ENCODE measurements around the gene LMO4. TPM values are rescaled to one million over a fixed set of nuclear protein-coding genes. Genes with fewer than 3 reads are reported as not detected.

The LMO4 gene
- total and polyA plus RNA-seq, 2 donors (not counting 1 experiment from before 2014, with no cell fraction given), result 35.7 to 46.0 TPM

DNA sequence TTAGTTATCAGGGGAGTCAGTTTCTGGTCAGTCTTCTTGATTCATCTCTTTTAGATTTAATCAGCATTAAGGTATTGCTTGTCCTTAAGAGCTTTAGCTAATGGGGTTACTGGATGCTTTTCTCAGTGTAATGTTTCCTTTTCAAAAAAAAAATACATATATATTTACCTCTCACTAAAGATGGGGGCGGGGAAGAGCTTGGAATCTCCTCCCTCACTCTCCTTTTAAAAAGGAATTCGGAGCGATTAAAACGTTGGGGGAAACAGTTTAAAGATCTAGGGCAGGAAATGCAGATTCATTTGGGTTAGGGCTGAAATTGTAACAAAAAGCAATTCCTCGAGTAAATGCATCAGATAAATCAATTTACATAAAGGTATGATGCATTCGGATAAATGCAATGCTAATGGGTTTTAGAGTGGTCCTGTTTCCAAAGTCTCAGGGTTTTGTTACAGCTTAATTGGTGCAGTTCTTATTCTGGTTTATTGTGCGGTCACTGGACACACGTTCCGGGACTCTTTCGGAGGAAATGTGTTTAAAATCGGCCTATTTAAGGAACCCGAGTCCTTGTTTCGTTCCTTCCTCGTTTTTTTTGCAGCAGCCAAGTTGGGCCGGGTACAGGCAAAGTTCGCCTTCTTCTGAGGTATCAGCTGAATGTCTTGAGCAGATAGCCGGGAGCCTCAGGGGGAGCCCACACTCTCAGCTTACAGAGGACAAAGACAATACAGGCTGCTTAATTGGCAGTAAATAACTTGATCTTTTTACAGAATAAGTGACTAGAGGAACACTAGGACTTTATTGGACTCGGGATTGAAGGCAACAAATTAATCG lies 1.6 kb downstream of the LMO4 start:
- Mint-ChIP-seq H3K4me1 (peaks cover 68% of the 10 kb centered on the region), H3K4me3 (peak overlapping the region; percentile 83), H3K9me3 (ENCODE audit: insufficient read depth) (no peaks in the 10 kb centered on the region), H3K27ac (peak overlapping the region; percentile 99), H3K27me3 (no peaks in the 10 kb centered on the region)
- 0% methylated on average over 12 of the region's 19 CpGs for WGBS (ENCODE audit: insufficient coverage)
- Histone ChIP-seq H3K79me2 (ENCODE audit: control insufficient read depth, insufficient read depth, low read length) (peaks cover 20% of the 10 kb centered on the region), H3K4me3 (ENCODE audit: control extremely low read depth in 1 of 5, extremely low read depth in 1 of 5, insufficient read depth in 1 of 5, low read depth in 2 of 5, low read length in 4 of 5) (peak overlapping the region; percentile 71 to 93 (median 76)), H2AFZ (ENCODE audit: insufficient read depth, low read depth, low read length, poor library complexity, severe bottlenecking) (peak overlapping the region; percentile 62), H3K9ac (ENCODE audit: low read length) (peak overlapping the region; percentile 85), H3K36me3 (replicated peaks in 1 of 2; ENCODE audit: control extremely low read depth in 1 of 2, control insufficient read depth in 1 of 2, extremely low read depth in 1 of 2, insufficient read depth in 2 of 2, low read length in 1 of 2) (no peaks in the 10 kb centered on the region), H3K27ac (ENCODE audit: low read length in 2 of 2) (peak overlapping the region; percentile 80 to 84), H3K9me3 (ENCODE audit: control extremely low read depth in 1 of 3, control insufficient read depth in 2 of 3, insufficient read depth in 1 of 3, low read length in 2 of 3) (no peaks in the 10 kb centered on the region), H4K20me1 (ENCODE audit: control insufficient read depth, insufficient read depth, low read length, poor library complexity, severe bottlenecking) (no peaks in the 10 kb centered on the region), H3K4me1 (ENCODE audit: control insufficient read depth in 2 of 2, insufficient read depth in 2 of 2, low read length in 2 of 2) (peaks cover 47% of the 10 kb centered on the region in 2 donors), H3K27me3 (replicated peaks in 1 of 4; ENCODE audit: control extremely low read depth in 1 of 4, control insufficient read depth in 3 of 4, insufficient read depth in 4 of 4, low read length in 3 of 4) (no peaks in the 10 kb centered on the region), H3K4me2 (replicated peaks; ENCODE audit: low read depth, low read length, poor library complexity, severe bottlenecking) (peak overlapping the region; percentile 95)
- POLR2A ChIA-PET, result interaction anchor here (0.6 to 0.7 kb wide), 4 partner anchors 84 to 1661 kb away, joined by 3 to 5 read pairs (median 3); no protein-coding TSS in a partner anchor
- DNase-seq (peak; percentile 56), ATAC-seq (ENCODE audit: low read depth) (no peak)
- no peak for TF ChIP-seq EZH2 (IDR thresholded peaks at IDR 0.05; ENCODE audit: borderline replicate concordance, insufficient read depth, low read depth, low read length, poor library complexity, severe bottlenecking)
- TF ChIP-seq, protein P1, sequence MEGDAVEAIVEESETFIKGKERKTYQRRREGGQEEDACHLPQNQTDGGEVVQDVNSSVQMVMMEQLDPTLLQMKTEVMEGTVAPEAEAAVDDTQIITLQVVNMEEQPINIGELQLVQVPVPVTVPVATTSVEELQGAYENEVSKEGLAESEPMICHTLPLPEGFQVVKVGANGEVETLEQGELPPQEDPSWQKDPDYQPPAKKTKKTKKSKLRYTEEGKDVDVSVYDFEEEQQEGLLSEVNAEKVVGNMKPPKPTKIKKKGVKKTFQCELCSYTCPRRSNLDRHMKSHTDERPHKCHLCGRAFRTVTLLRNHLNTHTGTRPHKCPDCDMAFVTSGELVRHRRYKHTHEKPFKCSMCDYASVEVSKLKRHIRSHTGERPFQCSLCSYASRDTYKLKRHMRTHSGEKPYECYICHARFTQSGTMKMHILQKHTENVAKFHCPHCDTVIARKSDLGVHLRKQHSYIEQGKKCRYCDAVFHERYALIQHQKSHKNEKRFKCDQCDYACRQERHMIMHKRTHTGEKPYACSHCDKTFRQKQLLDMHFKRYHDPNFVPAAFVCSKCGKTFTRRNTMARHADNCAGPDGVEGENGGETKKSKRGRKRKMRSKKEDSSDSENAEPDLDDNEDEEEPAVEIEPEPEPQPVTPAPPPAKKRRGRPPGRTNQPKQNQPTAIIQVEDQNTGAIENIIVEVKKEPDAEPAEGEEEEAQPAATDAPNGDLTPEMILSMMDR (IDR thresholded peaks at IDR 0.05), result no peak
- intact Hi-C loops (cut with micrococcal nuclease), result loop anchor here (10.0 kb wide), 1 partner anchor 1555 kb away; no protein-coding TSS in a partner anchor
- CTCF ChIA-PET, result interaction anchor here (0.6 to 10.2 kb wide), 12 partner anchors 12 to 1644 kb away, joined by 3 to 150 read pairs (median 4); partner anchors contain the start of gene SELENOF
